Kidney (tissue), 14 donors: ENCODE results near the gene MLANA. TPM values are rescaled to one million over a fixed set of nuclear protein-coding genes. Genes with fewer than 3 reads are reported as not detected.

Experiments
- DNase-seq, 5 donors: peaks; one replicate each; pipeline ENCODE4 v3.0.0-alpha.2; 2013 to 2020
- FAIRE-seq: peaks from 2 replicates; lab custom pipeline; 2012; peaks lifted over from hg19 to GRCh38; lab: Jason Lieb, UNC
- H3K27ac ChIP-seq, 2 donors: one replicate each; pipeline ENCODE4 v1.7.0; 2013; ENCODE audit warnings: low read depth in 2 of 2, low read length in 2 of 2, inconsistent platforms in 1 of 2
- H3K27me3 ChIP-seq: one replicate; pipeline ENCODE4 v1.7.1; 2013; ENCODE audit warnings: low read length, inconsistent platforms; ENCODE audit not compliant: control insufficient read depth, insufficient read depth
- H3K36me3 ChIP-seq, 3 donors: one replicate each; pipeline versions ENCODE4 v1.7.0 to v1.7.1; 2013; ENCODE audit warnings: low read length in 3 of 3, control low read depth in 1 of 3, inconsistent platforms in 1 of 3; ENCODE audit not compliant: insufficient read depth in 3 of 3, control insufficient read depth in 2 of 3
- H3K4me1 ChIP-seq, 3 donors: one replicate each; pipeline versions ENCODE4 v1.7.0 to v1.7.1; 2013; ENCODE audit warnings: low read length in 3 of 3, inconsistent platforms in 1 of 3, low read depth in 1 of 3; ENCODE audit not compliant: control insufficient read depth in 2 of 3, insufficient read depth in 2 of 3
- H3K4me3 ChIP-seq, 3 donors: one replicate each; pipeline versions ENCODE4 v1.7.0 to v1.8.1; 2013; ENCODE audit warnings: low read length in 3 of 3, control low read depth in 1 of 3, inconsistent platforms in 1 of 3
- H3K9ac ChIP-seq, 3 donors: one replicate each; pipeline versions ENCODE4 v1.7.0 to v1.7.1; 2013; ENCODE audit warnings: low read length in 3 of 3, control low read depth in 1 of 3, inconsistent platforms in 1 of 3
- H3K9me3 ChIP-seq, 3 donors: one replicate each; pipeline versions ENCODE4 v1.7.0 to v1.7.1; 2013; ENCODE audit warnings: low read length in 3 of 3, control low read depth in 1 of 3, inconsistent platforms in 1 of 3; ENCODE audit not compliant: control insufficient read depth in 2 of 3, insufficient read depth in 1 of 3
- CTCF ChIP-seq: IDR thresholded peaks from 3 replicates; pipeline ENCODE4 v1.5.1; 2012; ENCODE audit warnings: mild to moderate bottlenecking, moderate library complexity, borderline replicate concordance; ENCODE audit not compliant: insufficient read depth; ENCODE audit errors: extremely low read depth
- intact Hi-C: fragments of 100-400 bp; cut with DNase I; formaldehyde crosslinking; loops from one replicate; pipeline ENCODE4 v1.11.1; 2022
- polyA plus RNA-seq: library from polyadenylated mRNA; stranded (reverse); fragments of 350-450 nt; fragmentation: Illumina TruSeq; extraction: RNeasy Lipid Tissue Mini Kit (QIAGEN cat#74804); gene quantifications from one replicate; pipeline ENCODE4 v1.2.3, GENCODE V29; 2014; ENCODE audit warnings: low read depth, low replicate concordance; ENCODE audit not compliant: insufficient read depth
- total RNA-seq: library from RNA; stranded (reverse); fragmentation: NEBNext Ultra II Directional; extraction: Animal tissue kit (Norgen Biotek cat#: 25700); gene quantifications from one replicate; pipeline ENCODE4 v1.2.1, GENCODE V29; 2021
- donor health status: control.
- donor health status: control.
- donor health status: control.
- donor health status: control.
- donor health status: control.
- donor health status: DM: yes; HTN: yes; CAD: no.
- donor health status: Normal renal cell carcinoma (clear cell type).

Gene MLANA
- total and polyA plus RNA-seq, 2 donors from 2014 or later: not detected

DNA sequence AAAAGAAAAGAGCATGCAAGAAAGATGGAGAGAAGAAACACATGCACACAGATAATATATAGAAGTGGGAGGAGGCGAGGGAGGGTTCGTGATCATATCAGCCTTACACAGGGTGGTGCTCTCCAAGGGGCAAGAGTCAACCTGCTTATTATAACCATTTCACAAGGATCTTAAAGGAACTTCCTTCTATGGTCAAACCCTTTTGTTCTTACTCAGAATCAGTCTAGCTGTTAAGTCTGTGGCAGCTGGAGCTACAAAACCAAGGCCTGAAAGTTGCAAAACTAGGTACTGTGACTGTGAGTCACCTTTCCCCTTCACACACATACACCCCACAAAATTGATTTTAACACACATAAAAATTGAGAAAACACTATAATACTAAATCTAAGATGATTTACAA lies 39.2 kb upstream of the MLANA start:
- no peak for TF ChIP-seq CTCF
- H3K9me3 ChIP-seq: no peaks in the 10 kb centered on the region
- FAIRE-seq: no peak
- no peak overlapping the region for H3K27ac ChIP-seq
- H3K27me3 ChIP-seq: no peaks in the 10 kb centered on the region
- intact Hi-C loops: no loop called here
- no peak overlapping the region for H3K4me3 ChIP-seq
- H3K4me1 ChIP-seq: peaks cover 0 to 4% (median 0%) of the 10 kb centered on the region in 3 donors
- H3K9ac ChIP-seq: no peak overlapping the region
- DNase-seq: no peak
- no peaks in the 10 kb centered on the region for H3K36me3 ChIP-seq

- DNase-seq (peak in 2 of 5 donors; percentile 41 to 43), FAIRE-seq (no peak)
Observed at GRCh38 chr9:5852987-5853386, 37.7 kb upstream of the MLANA start.

DNA sequence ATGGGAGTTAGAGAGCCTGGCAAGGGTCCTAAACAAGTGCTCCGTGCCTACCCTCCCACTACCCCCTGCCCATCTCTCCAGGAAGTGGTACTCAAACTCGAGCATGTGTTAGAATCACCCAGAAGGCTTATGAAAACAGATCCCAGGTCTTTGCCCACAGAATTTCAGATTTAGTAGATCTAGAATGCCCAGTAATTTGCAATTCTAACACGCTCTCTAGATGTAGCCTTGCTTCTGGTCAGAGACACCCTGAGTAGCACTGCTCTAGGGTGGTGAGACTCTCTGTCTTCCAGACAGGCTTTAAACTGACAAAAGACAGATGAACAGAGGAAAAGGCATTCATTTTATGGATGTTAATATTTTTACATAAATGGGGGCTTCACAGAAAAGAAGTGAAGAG lies 37.1 kb upstream of the MLANA start:
- Histone ChIP-seq H3K27ac (no peak overlapping the region), H3K9me3 (no peaks in the 10 kb centered on the region), H3K36me3 (no peaks in the 10 kb centered on the region), H3K27me3 (no peaks in the 10 kb centered on the region), H3K4me3 (no peak overlapping the region), H3K4me1 (no peaks in the 10 kb centered on the region), H3K9ac (no peak overlapping the region)
- intact Hi-C loops: no loop called here
- FAIRE-seq: no peak
- no peak for DNase-seq
- no peak for TF ChIP-seq CTCF

More at GRCh38 chr9:5852987-5853386, 37.7 kb upstream of the MLANA start:
- Histone ChIP-seq H3K36me3 (no peaks in the 10 kb centered on the region), H3K4me3 (no peak overlapping the region), H3K27me3 (no peaks in the 10 kb centered on the region), H3K9ac (no peak overlapping the region), H3K4me1 (no peaks in the 10 kb centered on the region), H3K9me3 (no peaks in the 10 kb centered on the region), H3K27ac (no peak overlapping the region)
- TF ChIP-seq CTCF: no peak
- intact Hi-C loops: no loop called here
